GM18867 (cell line): ENCODE measurements around the gene CFAP54.
A peak's percentile ranks its signal among the peaks of the same experiment; 100 is the strongest.
"Not testable (repeated sequence)": the region's sequence is repeated elsewhere in the genome, so short reads cannot be mapped to it uniquely, and the experiment has no call there.

Experiments used
- ATAC-seq: cut with Tn5 transposase; IDR thresholded peaks from one replicate; pipeline ENCODE4 v1.9.1; 2021; ENCODE audit warnings: mild to moderate bottlenecking, moderate library complexity; ENCODE audit not compliant: unreplicated experiment

The CFAP54 gene

DNA sequence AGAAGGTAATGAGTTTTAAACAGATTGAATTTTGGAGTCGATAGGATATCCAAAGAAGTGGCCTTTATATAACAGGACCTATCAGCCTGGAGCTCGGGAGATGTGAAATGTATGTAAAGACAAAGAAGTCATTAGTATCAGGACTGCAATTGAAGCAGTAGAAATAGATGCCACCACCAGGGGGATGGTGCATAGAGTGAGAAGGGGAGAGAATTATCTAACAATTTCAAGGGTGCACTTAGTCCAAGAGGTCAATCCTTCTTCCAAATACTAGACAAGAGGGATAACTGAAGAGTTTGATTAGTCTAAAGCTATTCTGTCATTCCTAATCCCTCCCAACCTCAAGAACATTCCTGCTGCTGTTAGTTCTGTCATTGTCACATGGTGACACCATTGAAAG lies 127.8 kb downstream of the CFAP54 start:
- ATAC-seq: no peak

DNA sequence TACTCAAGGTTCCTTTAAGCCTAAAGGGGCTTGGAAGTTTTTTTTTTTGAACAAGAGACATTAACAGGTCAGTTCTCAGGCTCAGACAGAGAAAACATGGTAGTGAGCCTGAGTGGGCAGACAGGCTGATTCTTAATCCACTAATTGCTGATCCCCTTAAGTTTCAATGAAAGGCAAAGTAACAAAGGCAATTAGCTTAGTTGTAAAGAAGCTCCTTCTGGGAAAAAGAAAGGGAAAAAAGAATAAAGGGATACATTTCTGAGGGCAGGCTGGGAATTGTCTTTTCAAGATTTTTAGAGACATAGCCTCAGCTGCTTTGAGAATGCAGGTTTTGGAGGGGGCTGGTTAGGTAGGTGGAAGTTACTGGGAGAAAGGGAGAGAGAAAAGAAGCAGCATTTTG lies 133.8 kb downstream of the CFAP54 start:
- no peak for ATAC-seq

DNA sequence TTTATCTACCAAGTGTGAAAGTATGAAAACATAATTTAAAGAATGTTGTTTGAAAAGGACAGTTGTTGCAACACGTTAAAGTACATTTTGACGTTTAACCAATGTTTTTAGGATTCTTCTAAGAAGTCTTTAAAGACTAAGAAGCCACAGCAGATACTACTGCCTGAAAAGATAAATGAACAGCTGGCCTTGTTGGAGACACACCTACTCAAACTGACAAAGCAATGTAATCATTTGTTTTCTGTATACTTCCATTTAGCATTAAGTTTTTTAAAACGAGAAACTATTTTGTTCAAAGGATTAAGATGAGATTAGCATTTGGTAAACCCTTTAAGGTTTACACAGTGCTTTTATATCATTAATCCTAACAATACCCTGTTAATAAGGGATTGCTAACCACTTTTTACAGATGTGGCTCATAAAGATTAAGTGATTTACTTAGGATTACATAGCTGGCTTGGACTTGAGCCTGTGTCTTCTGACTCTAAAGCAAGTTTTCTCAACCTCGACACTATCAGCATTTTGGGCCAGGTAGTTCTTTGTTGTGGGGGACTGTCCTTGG lies 134.4 kb downstream of the CFAP54 start:
- no peak for ATAC-seq

DNA sequence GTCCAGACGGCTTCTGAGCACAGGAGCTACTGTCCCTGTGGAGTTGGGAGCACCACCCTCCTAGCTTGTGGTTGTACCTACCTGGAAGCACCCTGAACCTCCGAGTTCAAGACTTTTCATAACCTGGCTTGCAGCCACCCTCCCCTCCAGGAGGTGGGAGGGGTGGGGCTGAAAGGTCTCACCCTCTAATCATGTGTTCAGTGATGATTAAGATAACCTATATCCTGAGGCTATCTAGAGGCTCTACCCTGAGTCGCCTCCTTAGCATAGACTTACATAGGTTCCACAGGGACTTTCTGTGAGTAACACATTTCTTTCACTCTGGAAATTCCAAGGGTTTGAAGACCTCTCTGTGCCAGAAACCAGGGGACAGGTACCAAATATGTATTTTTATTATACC lies 146.5 kb downstream of the CFAP54 start:
- ATAC-seq: no peak

DNA sequence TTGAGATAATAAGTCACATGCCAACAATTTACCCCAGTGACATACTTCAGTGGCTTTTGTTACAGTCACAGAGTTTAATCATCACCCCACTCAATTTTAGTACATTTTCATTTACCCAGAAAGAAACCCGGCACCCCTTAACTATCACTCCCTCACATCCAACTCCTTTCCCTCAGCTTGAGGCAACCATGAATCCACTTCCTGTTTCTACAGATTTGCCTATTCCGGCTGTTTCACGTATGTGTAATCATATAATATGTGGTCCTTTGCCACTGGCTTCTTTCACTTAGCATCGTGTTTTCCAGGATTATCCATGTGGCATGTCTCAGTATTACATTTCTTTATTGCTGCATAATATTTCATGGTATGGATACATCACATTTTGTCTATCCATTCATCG lies 147.5 kb downstream of the CFAP54 start:
- ATAC-seq: no peak

DNA sequence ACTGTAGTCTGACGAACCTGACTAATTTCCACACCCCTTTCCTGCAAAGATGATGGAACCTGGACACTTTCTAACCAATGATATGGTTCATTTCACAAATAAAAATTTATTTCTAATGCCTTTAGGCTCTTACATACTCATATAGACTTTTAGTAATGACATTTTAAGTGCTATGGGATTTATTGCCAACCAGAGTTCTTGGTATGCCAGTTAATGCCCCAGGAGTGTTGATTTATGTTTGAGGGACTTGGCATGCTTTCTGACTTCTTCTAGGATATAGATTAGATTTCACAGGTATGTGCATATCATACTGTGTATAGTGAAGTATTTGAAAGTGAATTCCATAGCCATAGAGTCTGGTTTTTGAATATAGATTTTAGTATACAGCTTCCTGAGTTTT lies 159.5 kb downstream of the CFAP54 start:
- ATAC-seq: no peak

DNA sequence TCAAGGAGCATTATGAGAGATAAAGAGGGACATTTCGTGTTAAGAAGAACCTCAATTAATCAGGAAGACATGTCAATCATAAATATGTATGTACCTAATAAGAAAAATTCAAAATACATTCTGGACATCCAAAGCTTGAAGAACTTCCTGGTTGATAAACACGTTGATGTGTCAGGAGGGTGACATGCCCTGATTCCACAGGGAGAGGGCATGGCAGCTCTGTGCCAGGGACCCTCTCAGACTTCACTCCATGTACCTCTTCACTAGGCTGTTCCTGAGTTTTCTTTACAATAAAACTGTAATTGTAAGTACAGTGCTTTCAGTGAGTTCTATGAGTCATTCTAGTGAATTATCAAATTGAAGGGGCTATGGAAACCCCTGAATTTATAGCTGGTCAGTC lies 163.5 kb downstream of the CFAP54 start:
- ATAC-seq: no peak

DNA sequence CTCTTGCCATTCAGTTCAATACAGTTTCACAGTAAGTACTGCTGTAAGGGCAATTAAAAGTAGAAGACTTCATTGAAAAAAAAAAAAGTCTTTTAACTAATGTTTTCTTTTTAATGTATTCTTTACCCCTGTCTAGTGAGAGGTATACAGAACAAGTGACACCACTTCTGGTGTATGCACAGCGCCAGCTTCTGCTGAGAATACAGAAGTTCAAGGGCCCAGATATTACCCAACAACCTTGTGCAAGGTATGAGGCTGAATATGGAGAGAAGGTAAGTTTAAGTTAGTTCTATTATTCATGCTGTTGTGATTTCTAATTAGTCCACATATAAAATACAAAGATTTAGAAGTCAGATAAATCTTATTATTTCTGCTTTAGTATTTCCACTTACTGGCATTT lies 168.7 kb downstream of the CFAP54 start:
- no peak for ATAC-seq

DNA sequence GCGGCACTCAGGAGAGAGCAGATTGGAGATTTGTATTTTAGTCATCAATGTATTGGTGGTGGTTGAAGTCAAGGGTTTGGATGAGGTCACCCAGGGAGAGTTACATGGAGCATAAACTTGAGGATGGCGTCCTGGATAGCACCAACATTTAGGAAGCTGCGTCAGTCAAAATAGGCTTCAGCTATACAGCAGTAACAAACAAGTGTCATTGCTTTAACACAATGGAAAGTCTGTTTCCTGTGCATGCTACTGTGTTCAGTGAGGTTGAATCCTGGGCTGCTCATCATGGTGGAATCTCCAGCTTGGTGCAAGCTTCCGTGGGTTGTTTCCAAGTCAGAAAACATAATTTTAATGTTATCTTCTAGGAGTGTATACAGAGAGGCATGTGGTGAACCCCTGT lies 180.4 kb downstream of the CFAP54 start:
- no peak for ATAC-seq

DNA sequence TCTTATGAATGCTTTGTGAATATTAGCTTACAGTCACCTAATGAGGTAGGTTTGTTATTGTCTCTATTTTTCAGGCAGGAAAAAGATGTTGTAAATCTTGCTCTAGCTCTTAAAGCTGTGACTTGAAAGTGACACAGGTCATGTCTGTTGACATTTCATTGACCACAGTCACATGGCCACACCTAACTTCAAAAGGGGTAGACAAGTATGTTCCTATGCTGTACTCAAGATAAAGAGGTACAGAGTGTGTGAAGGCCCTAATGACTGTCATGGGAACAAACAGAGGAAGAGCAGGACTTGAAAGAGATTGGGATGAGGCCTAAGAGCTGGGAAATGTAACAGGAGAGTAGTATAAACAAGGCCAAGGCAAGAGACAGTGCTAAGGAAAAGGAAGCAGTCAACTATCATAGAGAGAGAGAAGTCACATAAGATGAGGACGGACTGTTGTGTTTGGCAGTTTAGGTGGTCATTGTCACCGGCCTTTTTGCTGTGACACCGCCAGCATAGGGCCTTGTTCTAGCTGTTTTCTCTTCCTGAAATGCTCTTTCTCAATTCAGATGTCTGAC lies 181.0 kb downstream of the CFAP54 start:
- ATAC-seq: no peak

DNA sequence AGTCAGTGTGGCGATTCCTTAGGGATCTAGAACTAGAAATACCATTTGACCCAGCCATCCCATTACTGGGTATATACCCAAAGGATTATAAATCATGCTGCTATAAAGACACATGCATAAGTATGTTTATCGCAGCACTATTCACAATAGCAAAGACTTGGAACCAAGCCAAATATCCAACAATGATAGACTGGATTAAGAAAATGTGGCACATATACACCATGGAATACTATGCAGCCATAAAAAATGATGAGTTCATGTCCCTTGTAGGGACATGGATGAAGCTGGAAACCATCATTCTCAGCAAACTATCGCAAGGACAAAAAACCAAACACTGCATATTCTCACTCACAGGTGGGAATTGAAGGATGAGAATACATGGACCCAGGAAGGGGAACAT lies 186.1 kb downstream of the CFAP54 start:
- not testable (repeated sequence) for ATAC-seq

DNA sequence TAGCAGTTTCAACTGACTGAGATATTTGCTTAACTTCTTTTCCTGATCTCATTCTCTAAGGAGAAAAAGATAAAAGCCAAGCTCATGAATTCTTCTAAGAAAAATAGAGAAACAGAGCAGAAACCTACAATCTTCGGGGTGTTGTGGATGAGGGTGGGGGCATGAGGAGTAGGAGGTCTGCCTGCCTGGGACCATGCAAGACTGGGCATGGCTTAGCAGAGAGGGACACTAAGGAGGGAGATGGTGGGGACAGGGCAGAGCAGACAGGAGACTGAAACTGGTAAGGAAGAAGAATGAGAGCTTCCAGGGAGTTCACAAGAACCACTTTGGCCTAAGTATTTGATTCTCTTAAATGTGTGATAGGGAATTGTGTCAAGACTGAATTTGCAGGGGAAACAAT lies 188.0 kb downstream of the CFAP54 start:
- ATAC-seq: no peak

DNA sequence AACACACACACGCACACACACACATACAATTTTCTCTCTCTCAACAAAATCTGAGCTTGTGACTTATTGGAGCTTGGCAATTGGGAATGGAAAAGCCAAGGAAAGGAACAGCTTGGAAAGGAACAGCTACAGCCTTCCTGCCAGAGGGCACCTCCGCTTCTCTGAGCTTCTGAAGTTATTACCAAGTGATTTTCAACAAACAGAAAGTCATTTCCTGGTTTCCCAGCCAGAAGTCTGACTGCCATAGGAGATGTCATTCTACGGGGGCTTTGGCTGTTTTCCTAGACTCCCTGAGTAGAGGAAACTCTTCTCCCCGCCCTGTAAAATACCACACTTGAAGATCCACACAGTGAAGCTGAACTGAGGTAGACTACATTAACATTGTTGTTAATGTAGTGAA lies 198.3 kb downstream of the CFAP54 start:
- no peak for ATAC-seq

DNA sequence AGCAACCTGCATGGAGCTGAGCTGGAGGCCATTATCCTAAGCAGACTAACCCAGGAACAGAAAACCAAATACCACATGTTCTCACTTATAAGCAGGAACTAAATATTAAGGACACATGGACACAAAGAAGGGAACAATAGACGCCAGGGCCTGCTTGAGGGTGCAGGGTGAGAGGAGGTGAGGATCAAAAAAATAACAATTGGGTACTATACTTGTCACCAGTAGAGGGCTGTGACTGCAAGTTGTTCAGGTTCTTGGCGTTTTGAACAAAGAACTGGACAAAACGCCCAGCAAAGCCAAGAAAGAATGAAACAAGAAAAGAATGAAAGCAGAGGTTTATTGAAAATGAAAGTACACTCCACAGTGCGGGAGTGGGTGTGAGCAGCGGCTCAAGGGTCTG lies 209.1 kb downstream of the CFAP54 start:
- peak; percentile 43 for ATAC-seq

DNA sequence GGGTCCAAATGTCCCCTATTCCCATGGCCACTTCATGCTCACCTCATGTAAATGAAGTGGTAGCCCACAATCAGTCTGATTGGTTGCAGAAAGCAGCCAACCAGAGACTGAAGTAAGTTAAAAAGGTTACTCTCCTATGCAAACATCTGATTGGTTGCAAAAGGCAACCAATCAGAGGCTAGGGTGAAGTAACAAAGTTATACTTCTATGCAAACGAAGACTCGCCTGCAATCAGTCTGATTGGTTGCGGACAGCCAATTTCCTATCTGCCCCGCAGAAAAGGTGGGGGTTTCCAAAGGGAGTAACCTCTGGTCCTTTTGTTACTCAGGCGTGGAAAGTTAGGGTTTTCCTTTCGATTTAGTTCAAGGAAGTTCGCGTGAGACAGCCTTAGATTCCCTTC lies 209.6 kb downstream of the CFAP54 start:
- ATAC-seq: peak; percentile 78

DNA sequence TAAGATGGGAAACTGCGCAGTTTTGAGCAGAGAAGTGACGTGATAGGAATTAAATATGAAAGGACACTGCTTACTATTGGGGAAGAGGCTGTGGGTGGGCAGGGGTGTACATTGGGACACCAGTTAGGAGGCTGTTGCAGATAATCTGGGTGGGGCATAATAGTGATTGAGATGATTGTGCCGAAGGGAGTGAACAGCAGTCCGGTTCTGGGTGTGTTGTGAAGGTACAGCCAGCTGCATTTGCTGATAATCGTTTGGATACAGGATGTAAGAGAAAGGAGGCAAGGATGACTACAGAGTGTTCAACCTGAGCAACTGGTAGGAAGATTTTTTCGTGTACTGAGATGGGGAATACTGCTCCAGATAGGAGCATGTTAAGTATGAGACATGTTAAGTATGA lies 212.5 kb downstream of the CFAP54 start:
- ATAC-seq: no peak

DNA sequence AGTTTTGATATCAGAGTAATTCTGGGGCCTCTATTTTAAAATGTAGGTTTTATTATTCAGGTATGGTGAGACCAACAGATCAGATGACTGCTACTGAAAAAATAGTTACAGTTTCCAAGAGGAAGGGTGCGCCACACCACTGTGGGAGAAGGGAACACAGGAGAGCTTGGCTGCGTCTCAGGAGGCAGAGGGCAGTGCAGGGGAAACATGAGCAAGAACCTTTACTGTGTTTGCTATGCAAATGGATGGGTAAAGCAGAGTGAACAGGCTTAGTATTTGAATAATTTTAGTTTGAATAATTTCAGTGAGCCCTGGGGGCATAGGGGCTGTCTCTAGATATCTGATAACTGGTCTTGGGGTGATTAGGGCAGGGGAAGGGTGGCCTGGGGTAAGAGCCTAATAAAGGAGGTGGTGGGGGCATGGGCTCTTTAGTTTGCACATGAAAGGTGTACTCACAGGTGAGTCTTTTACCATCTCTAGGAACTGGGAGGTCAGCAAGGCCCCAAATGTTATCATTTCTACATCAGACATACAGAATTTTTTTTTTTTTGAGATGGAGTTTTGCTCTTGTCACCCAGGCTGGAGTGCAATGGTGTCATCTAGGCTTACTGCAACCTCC lies 220.9 kb downstream of the CFAP54 start:
- no peak for ATAC-seq

DNA sequence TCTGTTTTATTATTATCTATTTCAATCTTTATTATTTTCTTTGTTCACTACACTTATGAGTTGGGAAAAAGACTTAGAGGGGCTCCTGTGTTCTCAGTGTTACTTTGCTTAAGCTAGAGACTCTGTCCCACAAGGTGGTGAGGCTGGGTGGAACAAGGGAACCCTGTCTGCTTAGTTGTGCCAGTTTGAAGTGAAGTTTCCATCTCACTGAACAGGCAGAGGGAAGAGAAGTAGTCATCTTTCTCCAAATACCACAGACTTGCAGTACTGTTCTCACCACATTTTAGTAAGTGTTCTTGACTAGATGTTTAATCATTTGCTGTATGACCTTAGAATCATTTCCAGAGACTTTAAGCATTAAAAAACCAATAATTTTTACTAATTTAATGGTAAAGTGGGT lies 222.0 kb downstream of the CFAP54 start:
- no peak for ATAC-seq

DNA sequence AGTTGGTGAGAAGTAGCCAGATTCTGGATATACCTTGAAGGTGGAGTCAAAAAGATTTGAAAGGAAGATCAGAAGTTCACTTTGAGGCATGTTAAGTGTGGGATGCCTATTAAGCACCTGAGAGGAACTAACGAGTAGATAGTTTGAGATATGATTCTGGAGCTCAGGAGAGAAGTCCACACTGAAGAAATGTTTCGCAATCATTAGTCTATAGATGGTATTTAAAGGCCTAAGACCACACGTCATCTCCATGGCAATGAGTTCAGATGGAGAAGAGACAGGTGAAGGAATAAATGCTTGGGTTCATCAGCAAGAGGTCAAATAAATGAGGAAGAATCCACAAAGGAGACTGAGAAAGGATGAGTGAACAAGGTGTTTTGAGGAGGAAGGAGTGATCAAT lies 224.8 kb downstream of the CFAP54 start:
- no peak for ATAC-seq

DNA sequence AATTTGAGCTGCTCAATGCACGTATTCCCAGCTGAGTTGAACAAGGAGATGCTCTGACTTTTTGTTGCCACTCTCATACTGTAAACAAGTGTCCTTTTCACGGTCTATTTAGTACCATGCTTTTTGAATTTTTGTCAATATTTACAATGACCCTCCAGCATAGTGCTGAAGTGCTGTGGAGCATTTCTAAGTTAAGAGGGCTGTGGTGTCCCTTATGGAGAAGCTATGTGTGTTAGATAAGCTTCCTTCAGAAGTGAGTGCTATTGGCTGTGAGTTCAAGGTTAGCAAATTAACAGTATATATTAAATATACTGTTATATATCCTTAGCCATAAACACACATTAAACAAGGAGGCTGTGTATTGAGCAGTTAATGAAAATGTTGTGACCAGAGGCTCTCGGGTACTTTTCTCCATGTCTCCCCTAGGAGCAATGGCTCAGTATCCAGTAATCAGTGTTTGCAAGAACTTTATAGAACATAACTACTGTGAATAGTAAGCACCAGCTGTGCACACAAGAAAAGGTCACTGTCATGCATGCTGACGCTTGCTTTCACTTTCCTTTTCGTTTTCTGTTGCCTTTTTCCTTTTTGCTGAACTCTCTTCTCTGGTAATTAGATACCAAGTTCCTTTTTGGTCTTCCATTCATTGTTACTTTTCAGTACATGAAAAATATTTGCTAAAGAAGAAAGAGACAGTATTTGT lies 230.4 kb downstream of the CFAP54 start:
- peak; percentile 96 for ATAC-seq

DNA sequence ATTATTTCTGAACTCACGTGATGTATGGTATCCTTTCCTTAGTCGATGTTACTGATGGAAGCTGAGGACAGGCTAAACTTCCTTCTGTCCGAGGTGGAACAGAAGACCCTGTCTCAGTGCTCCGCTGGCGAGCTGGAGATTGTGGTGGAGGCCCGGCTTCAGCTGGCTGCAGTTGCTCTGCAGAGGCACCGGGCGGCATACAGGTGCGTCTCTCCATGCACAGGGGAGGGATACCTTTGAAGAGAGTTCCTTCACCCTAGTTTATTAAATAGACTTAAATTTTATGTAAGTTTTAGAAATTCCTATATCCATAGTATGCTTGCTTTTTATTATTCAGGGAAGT lies 231.0 kb downstream of the CFAP54 start:
- ATAC-seq: peak; percentile 80

DNA sequence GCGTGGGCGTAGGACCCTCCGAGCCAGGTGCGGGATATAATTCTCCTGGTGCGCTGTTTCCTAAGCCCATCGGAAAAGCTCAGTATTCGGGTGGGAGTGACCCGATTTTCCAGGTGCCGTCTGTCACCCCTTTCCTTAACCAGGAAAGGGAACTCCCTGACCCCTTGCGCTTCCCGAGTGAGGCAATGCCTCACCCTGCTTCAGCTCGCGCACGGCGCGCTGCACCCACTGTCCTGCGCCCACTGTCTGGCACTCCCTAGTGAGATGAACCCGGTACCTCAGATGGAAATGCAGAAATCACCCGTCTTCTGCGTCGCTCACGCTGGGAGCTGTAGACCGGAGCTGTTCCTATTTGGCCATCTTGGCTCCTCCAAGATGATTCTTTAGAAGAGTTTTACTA lies 240.1 kb downstream of the CFAP54 start:
- not testable (repeated sequence) for ATAC-seq
